Neural crest cell (in vitro differentiated cells): ENCODE results near the gene COL8A2. TPM values are rescaled to one million over a fixed set of nuclear protein-coding genes. Genes with fewer than 3 reads are reported as not detected.
A peak's percentile ranks its signal among the peaks of the same experiment; 100 is the strongest.

Source experiments
- DNase-seq: peaks from one replicate; pipeline ENCODE4 v3.0.0; 2021; ENCODE audit warnings: low read depth, mixed read lengths, low spot score
- H3K27ac Mint-ChIP-seq: one replicate; pipeline ENCODE4 v1.8.0; 2021; ENCODE audit warnings: mild to moderate bottlenecking, mixed read lengths; ENCODE audit not compliant: unreplicated experiment
- H3K27me3 Mint-ChIP-seq: 2 replicates; pipeline ENCODE4 v1.8.0; 2021; ENCODE audit warnings: low read depth, mild to moderate bottlenecking, mixed read lengths
- H3K36me3 Mint-ChIP-seq: 2 replicates; pipeline ENCODE4 v1.8.0; 2021; ENCODE audit warnings: low read depth, mild to moderate bottlenecking, mixed read lengths
- H3K4me1 Mint-ChIP-seq: 2 replicates; pipeline ENCODE4 v1.8.0; 2021; ENCODE audit warnings: mixed read lengths
- H3K4me3 Mint-ChIP-seq: one replicate; pipeline ENCODE4 v1.8.0; 2021; ENCODE audit warnings: mild to moderate bottlenecking, mixed read lengths
- H3K9me3 Mint-ChIP-seq: 2 replicates; pipeline ENCODE4 v1.8.0; 2021; ENCODE audit warnings: mixed read lengths
- total RNA-seq: library from RNA; stranded (reverse); gene quantifications from 2 replicates; pipeline ENCODE4 v1.2.1, GENCODE V29; 2021
- TF ChIP-seq, protein P1 (sequence below): fragments of 200-600 bp; sonication (generic); conservative IDR thresholded peaks from 2 replicates; pipeline ENCODE4 v1.5.0; 2021; ENCODE audit warnings: antibody characterized with exemption, mild to moderate bottlenecking

The COL8A2 gene
- total RNA-seq, 1 donor from 2014 or later = 0.09 TPM

DNA sequence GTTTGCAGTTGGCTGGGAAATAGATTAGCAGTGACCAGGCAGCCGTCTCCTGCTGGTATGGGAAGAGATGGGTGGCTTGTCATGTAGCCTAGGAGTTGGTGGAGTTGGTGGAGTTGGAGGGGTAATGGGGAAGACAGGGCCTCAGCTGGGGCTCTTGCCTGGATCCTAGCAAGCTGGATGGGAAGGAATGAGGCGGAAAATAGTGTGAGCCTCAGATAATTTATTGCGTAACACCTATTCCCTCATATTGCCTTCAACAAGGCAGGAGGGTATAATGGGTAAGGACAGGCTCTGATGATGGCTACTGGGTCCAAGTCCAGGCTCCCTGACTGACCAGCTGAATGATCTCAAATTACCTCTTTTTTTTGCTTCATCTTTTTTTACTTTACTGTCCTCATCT is 43.5 kb upstream of the COL8A2 start:
- Mint-ChIP-seq H3K4me1 (peaks cover 18% of the 10 kb centered on the region), H3K27ac (no peak overlapping the region), H3K4me3 (peak overlapping the region; percentile 17), H3K9me3 (no peaks in the 10 kb centered on the region), H3K36me3 (peaks cover 5% of the 10 kb centered on the region), H3K27me3 (no peaks in the 10 kb centered on the region)
- TF ChIP-seq, protein P1, sequence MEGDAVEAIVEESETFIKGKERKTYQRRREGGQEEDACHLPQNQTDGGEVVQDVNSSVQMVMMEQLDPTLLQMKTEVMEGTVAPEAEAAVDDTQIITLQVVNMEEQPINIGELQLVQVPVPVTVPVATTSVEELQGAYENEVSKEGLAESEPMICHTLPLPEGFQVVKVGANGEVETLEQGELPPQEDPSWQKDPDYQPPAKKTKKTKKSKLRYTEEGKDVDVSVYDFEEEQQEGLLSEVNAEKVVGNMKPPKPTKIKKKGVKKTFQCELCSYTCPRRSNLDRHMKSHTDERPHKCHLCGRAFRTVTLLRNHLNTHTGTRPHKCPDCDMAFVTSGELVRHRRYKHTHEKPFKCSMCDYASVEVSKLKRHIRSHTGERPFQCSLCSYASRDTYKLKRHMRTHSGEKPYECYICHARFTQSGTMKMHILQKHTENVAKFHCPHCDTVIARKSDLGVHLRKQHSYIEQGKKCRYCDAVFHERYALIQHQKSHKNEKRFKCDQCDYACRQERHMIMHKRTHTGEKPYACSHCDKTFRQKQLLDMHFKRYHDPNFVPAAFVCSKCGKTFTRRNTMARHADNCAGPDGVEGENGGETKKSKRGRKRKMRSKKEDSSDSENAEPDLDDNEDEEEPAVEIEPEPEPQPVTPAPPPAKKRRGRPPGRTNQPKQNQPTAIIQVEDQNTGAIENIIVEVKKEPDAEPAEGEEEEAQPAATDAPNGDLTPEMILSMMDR = no peak
- DNase-seq = no peak

GRCh38 chr1:36166938-36167905 is 42.2 kb upstream of the COL8A2 start:
- no peak for DNase-seq
- Mint-ChIP-seq H3K9me3 (no peaks in the 10 kb centered on the region), H3K27me3 (no peaks in the 10 kb centered on the region), H3K27ac (no peak overlapping the region), H3K4me1 (peaks cover 29% of the 10 kb centered on the region), H3K4me3 (no peak overlapping the region), H3K36me3 (peaks cover 5% of the 10 kb centered on the region)
- TF ChIP-seq, protein P1 = no peak

GRCh38 chr1:36166136-36166535 is 41.1 kb upstream of the COL8A2 start:
- Mint-ChIP-seq H3K4me3 (no peak overlapping the region), H3K4me1 (peaks cover 40% of the 10 kb centered on the region), H3K36me3 (peaks cover 5% of the 10 kb centered on the region), H3K9me3 (no peaks in the 10 kb centered on the region), H3K27me3 (no peaks in the 10 kb centered on the region), H3K27ac (no peak overlapping the region)
- no peak for DNase-seq
- TF ChIP-seq, protein P1 = no peak

DNA sequence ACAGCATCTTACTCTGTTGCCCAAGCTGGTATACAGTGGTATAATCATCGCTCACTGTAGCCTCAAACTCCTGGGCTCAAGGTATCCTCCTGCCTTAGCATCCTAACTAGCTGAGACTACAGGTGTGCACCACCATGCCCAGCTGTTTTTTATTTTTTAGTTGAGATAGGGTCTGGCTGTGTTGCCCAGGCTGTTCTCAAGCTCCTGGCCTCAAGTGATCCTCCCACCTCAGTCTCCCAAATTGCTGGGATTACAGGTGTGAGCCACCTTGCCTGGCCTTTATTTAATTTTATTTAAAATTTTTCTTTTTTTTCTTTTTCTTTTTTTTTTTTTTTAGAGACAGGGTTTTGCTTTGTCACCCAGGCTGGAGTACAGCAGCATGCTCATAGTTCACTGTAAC is 40.1 kb upstream of the COL8A2 start:
- H3K27me3 Mint-ChIP-seq = no peaks in the 10 kb centered on the region
- TF ChIP-seq, protein P1 = no peak
- H3K36me3 Mint-ChIP-seq = peaks cover 5% of the 10 kb centered on the region
- no peak overlapping the region for H3K27ac Mint-ChIP-seq
- no peak overlapping the region for H3K4me3 Mint-ChIP-seq
- no peaks in the 10 kb centered on the region for H3K9me3 Mint-ChIP-seq
- peaks cover 47% of the 10 kb centered on the region for H3K4me1 Mint-ChIP-seq
- no peak for DNase-seq

- Mint-ChIP-seq H3K27ac (no peak overlapping the region), H3K27me3 (no peaks in the 10 kb centered on the region), H3K4me1 (peaks cover 53% of the 10 kb centered on the region), H3K4me3 (peak overlapping the region; percentile 42), H3K9me3 (no peaks in the 10 kb centered on the region), H3K36me3 (peaks cover 9% of the 10 kb centered on the region)
- DNase-seq = no peak
- TF ChIP-seq, protein P1 = no peak
These were observed 39.3 kb upstream of the COL8A2 start for GRCh38 chr1:36164361-36164760.
